ENCODE measurements around the gene LSM14A.

- TF ChIP-seq EZH2 (IDR thresholded peaks at IDR 0.05; ENCODE audit: low read length, missing control alignments) (no peak), CTCF (conservative IDR thresholded peaks at IDR 0.05 in 1 of 2, IDR thresholded peaks at IDR 0.05 in 1 of 2; ENCODE audit: low read depth in 1 of 2, low read length in 2 of 2) (no peak)
Observed at GRCh38 chr19:34231439-34231838, 59.1 kb downstream of the LSM14A start.
